IgD-negative memory B cell (primary cell): Measurements from ENCODE around the gene PCP2. TPM values are rescaled to one million over a fixed set of nuclear protein-coding genes. Genes with fewer than 3 reads are reported as not detected.

Experiments used
- H3K27ac Mint-ChIP-seq, 3 donors: one replicate each; pipeline ENCODE4 v1.8.0; 2020 to 2022; ENCODE audit warnings: mild to moderate bottlenecking in 3 of 3, mixed read lengths in 3 of 3, moderate library complexity in 1 of 3
- H3K27me3 Mint-ChIP-seq: one replicate; pipeline ENCODE4 v1.8.0; 2021; ENCODE audit warnings: mixed read lengths
- H3K36me3 Mint-ChIP-seq: one replicate; pipeline ENCODE4 v1.8.0; 2020; ENCODE audit warnings: mild to moderate bottlenecking, mixed read lengths
- H3K4me1 Mint-ChIP-seq, 3 donors: one replicate each; pipeline ENCODE4 v1.8.0; 2020 to 2022; ENCODE audit warnings: mixed read lengths in 3 of 3, mild to moderate bottlenecking in 1 of 3
- H3K4me3 Mint-ChIP-seq, 4 donors: one replicate each; pipeline ENCODE4 v1.8.0; 2020 to 2022; ENCODE audit warnings: mild to moderate bottlenecking in 4 of 4, mixed read lengths in 4 of 4, moderate library complexity in 3 of 4
- H3K9me3 Mint-ChIP-seq, 3 donors: one replicate each; pipeline ENCODE4 v1.8.0; 2020 to 2021; ENCODE audit warnings: mixed read lengths in 3 of 3, mild to moderate bottlenecking in 1 of 3
- polyA plus RNA-seq: library from polyadenylated mRNA; unstranded; fragments of 300-500 nt; fragmentation: Illumina TruSeq; gene quantifications from one replicate; pipeline ENCODE4 v1.2.3, GENCODE V29; 2021

The PCP2 gene
- polyA plus RNA-seq = not detected

DNA sequence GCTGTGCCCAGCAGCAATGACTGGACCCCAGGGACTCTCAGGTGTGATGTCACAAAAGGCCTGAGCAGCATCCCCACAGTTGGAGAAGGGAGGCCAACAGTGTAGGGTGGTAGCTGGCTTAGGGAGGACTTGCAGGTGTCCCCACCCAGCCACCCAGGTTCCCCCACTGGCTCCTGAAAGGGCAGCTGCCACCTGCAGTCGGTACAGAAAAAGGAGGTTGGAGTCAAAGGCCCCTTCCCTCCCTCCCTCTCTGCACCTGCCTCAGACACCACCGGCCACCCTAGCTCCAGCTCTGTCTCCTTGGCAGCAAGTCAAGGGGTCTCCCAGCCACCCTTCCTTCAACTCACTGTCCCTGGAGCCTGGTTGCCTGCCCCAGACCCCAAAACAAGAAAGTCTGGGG is at the start of gene PCP2:
TSS of gene PCP2 (minus strand) at position 22 of the 400 bp plus-strand sequence. CDS start 262 bp downstream, outside the sequence.
- peak within 1 kb of the TSS in 2 of 3 donors; percentile 30 to 49 for H3K27ac Mint-ChIP-seq
- peaks cover 7 to 29% (median 20%) of the 10 kb centered on the region in 3 donors for H3K4me1 Mint-ChIP-seq
- peaks cover 4% of the 10 kb centered on the region for H3K36me3 Mint-ChIP-seq
- no peaks in the 10 kb centered on the region for H3K27me3 Mint-ChIP-seq
- peak within 1 kb of the TSS in 3 of 4 donors; percentile 47 to 78 (median 58) for H3K4me3 Mint-ChIP-seq
- H3K9me3 Mint-ChIP-seq = no peaks in the 10 kb centered on the region

DNA sequence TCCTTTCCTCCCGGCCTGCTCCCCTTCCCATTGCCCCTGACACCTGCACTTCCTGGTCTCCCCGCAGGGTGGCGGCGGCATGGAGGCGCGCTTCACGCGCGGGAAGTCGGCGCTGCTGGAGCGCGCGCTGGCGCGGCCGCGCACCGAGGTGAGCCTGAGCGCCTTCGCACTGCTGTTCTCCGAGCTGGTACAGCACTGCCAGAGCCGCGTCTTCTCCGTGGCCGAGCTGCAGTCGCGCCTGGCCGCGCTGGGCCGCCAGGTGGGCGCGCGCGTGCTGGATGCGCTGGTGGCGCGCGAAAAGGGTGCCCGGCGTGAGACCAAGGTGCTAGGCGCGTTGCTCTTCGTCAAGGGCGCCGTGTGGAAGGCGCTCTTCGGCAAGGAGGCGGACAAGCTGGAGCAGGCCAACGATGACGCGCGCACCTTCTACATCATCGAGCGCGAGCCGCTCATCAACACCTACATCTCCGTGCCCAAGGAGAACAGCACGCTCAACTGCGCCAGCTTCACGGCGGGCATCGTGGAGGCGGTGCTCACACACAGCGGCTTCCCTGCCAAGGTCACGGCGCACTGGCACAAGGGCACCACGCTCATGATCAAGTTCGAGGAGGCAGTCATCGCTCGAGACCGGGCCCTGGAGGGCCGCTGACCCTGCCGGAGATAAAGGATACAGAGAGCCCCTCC is 48.8 kb upstream of the PCP2 start:
- peak overlapping the region in 3 of 4 donors; percentile 71 to 93 (median 85) for H3K4me3 Mint-ChIP-seq
- no peaks in the 10 kb centered on the region for H3K9me3 Mint-ChIP-seq
- H3K27ac Mint-ChIP-seq = no peak overlapping the region
- H3K27me3 Mint-ChIP-seq = peaks cover 7% of the 10 kb centered on the region
- peaks cover 0 to 27% (median 27%) of the 10 kb centered on the region in 3 donors for H3K4me1 Mint-ChIP-seq
- H3K36me3 Mint-ChIP-seq = peaks cover 8% of the 10 kb centered on the region

DNA sequence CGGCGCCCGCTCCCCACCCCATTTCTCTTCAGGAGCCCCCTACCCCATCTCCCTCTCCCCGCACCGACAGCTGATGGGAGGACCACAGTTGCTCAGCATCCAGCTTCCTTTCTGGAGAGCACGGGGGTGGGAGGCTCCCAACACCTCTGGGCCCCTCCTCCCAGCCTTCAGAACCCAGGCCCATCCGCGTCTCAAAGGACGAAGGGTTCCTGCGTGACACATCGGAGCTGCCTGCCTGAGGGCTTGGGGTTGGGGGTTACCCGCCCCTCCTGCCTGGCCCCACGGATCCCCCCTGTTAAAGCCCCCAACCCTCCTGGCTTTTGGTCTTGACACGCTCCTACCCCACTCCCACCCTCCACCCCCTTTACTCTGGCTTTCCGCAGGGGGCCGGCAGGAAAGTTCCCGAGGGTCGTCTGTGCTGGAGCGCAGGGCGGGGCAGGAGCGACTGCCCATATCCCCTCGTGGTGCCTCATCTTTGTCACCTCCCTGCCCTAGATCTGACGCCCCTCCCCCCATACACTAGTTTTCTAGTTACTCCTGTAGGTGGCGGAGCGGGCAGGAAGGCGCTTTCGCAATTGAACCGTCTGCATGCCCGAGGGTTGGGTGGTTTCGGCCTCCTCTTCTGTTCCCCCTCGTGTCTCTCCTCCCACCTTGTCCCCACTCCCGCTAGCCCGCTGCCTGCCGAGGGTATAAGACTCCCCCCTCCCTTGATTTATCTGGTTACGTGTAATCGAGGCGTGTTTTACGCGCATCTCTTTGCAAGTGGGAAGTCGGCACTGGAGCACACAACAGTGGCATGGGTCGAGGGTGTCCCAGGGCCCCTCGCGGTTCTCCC is 48.0 kb upstream of the PCP2 start:
- peaks cover 2 to 30% (median 29%) of the 10 kb centered on the region in 3 donors for H3K4me1 Mint-ChIP-seq
- H3K36me3 Mint-ChIP-seq = peaks cover 8% of the 10 kb centered on the region
- H3K4me3 Mint-ChIP-seq = peak overlapping the region; percentile 71 to 96 (median 89)

DNA sequence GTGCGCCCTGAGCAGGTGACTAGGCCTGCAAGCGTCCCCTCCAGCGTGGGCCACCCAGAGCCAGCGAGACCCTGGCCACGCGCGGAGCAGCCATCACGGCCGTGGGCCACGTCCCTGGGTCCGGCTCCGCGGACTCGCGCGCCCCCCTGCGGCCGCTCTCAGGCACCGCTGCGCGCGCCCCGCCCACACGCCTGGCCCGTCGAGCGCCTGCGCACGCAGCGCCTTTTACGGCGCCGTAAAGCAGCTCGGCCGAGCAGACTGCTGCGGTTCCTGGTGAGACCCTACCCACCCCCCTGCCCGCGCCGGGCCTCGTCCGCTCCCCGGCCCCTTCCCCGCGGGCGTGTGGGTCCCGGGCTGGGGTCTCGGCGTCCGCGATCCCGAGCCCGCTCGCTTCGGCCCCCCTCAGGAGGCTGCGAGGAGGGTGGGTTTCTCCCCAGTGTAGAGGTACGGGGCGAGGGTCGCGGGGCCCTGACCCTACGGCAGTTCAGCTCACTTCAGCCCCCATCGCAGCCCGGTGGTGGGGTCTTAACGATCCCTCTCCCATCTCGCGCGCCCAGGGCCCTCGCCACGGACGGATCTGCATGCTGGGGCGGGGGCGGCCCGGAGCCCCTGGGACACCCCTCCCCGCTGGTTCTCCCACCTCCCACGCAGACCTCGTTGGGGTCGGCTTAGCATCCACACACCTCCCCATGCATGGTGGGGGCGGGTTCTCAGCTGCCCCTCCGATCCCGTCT is 47.3 kb upstream of the PCP2 start, which contains the start of gene TRAPPC5:
TSS of gene TRAPPC5 (plus strand) at position 228 of the 734 bp plus-strand sequence. CDS start 1,421 bp downstream, outside the sequence.
- H3K4me1 Mint-ChIP-seq = peaks cover 8 to 35% (median 34%) of the 10 kb centered on the region in 3 donors

More for the DNA sequence above, 48.0 kb upstream of the PCP2 start:
- peak overlapping the region; percentile 81 to 88 (median 84) for H3K27ac Mint-ChIP-seq
- peaks cover 13% of the 10 kb centered on the region for H3K27me3 Mint-ChIP-seq
- no peaks in the 10 kb centered on the region for H3K9me3 Mint-ChIP-seq

DNA sequence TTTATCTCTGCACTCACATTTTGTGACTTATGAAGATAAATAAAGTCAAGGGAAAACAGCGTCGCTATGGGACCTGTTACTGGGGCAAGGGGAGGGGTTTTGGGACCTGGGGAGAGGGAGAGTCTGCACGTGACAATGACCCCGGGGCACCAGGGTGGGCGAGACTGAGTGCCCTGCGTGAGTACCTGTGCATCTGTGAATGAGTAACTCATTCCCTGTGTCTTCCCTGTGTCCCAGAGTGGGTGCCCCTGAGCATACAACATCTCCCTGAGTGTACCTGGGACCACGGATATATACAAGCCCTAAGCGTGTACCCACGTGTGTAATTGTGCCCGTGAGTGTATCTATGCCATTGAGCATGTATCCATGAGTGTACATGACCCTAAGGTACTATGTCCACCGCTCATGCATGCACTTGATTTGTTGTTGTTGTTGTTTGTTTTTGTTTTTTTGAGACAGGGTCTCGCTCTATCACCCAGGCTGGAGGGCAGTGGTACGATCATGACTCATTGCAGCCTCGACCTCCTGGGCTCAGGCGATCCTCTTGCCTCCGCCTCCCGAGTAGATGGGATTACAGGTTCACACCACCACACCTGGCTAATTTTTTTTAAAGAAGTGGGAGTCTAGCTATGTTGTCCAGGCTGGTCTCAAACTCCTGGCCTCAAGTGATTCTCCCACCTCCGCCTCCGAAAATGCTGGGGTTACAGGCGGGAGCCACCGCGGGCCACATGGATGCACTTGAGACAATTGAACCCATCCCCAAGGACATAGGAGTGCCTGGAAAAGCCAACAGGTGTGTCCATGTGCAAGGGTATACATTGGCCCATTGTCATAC is 46.5 kb upstream of the PCP2 start:
- H3K4me3 Mint-ChIP-seq = peak overlapping the region; percentile 37 to 86 (median 79)
- peaks cover 6% of the 10 kb centered on the region for H3K36me3 Mint-ChIP-seq
- H3K9me3 Mint-ChIP-seq = no peaks in the 10 kb centered on the region
- H3K4me1 Mint-ChIP-seq = peaks cover 9 to 32% (median 30%) of the 10 kb centered on the region in 3 donors
- H3K27me3 Mint-ChIP-seq = peaks cover 22% of the 10 kb centered on the region
- peak overlapping the region; percentile 65 to 94 (median 84) for H3K27ac Mint-ChIP-seq

More for the DNA sequence above, 47.3 kb upstream of the PCP2 start, which contains the start of gene TRAPPC5:
- peak within 1 kb of the TSS; percentile 71 to 96 (median 89) for H3K4me3 Mint-ChIP-seq
- no peaks in the 10 kb centered on the region for H3K9me3 Mint-ChIP-seq
- H3K27me3 Mint-ChIP-seq = peaks cover 20% of the 10 kb centered on the region
- H3K27ac Mint-ChIP-seq = peak within 1 kb of the TSS; percentile 81 to 94 (median 84)
- H3K36me3 Mint-ChIP-seq = peaks cover 8% of the 10 kb centered on the region

DNA sequence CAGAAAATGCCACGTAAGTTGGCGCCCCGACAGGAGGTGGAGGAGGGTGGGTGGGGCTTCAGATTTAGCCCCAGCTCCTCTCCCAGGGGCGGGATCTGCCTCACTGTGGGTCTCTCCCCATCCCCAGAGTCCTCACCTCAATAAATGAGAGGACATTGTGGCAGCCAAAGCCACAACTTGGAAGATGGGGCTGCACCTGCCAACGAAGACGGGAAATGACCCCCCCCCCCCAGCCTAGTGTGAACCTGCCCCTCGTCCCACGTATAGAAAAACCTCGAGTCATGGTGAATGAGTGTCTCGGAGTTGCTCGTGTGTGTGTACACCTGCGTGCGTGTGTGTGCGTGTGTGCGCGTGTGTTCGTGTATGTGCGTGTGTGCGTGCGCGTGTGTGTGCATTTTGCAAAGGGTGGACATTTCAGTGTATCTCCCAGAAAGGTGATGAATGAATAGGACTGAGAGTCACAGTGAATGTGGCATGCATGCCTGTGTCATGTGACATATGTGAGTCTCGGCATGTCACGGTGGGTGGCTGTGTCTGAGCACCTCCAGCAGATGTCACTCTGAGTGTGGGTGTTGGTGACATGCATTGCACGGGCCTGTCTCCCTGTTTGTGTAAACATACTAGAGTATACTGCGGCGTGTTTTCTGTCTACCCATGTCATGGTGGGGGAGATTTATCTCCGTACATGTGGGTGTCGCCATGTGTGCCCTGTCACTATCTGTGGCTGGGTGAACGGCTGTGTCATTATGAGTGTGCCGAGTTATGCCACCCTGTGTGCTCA is 45.6 kb upstream of the PCP2 start:
- H3K4me1 Mint-ChIP-seq = peaks cover 13 to 32% (median 32%) of the 10 kb centered on the region in 3 donors
- H3K4me3 Mint-ChIP-seq = peak overlapping the region; percentile 37 to 86 (median 79)
- peaks cover 0 to 2% (median 0%) of the 10 kb centered on the region in 3 donors for H3K9me3 Mint-ChIP-seq
- peaks cover 22% of the 10 kb centered on the region for H3K27me3 Mint-ChIP-seq
- H3K27ac Mint-ChIP-seq = peak overlapping the region; percentile 65 to 94 (median 84)
- peaks cover 6% of the 10 kb centered on the region for H3K36me3 Mint-ChIP-seq

DNA sequence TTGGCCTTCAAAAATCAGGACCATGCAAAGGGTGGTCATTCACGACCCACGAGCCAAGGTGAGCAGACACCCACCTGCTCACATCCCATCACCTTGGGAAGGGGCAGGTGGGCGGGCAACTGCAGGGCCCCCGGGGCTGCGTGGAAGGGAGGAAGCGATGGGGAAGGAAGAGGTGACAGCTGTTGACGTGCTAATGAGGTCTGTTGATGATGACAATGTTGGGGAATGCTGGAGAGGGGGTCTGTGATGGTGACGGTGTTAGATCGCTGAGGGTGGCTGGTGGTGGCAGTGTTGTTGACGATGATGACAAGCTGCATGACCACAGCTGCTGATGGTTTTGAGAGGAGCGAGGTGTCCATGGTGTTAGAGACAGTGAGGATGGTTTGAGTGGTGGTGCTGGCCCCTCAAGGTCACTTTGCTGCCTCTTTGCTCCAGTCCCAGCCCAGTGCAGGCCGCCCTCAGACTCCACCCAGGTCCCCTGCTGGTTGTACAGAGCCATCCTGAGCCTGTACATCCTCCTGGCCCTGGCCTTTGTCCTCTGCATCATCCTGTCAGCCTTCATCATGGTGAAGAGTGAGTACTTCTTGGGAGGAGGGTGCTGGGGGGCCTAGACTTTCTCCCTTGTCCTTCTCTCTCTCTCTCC is 44.3 kb upstream of the PCP2 start:
- Mint-ChIP-seq H3K36me3 (peaks cover 6% of the 10 kb centered on the region), H3K4me3 (peak overlapping the region in 3 of 4 donors; percentile 31 to 82 (median 52)), H3K27me3 (peaks cover 25% of the 10 kb centered on the region), H3K4me1 (peaks cover 15 to 32% (median 32%) of the 10 kb centered on the region in 3 donors), H3K9me3 (peaks cover 0 to 2% (median 0%) of the 10 kb centered on the region in 3 donors), H3K27ac (peak overlapping the region in 1 of 3 donors; percentile 22)

DNA sequence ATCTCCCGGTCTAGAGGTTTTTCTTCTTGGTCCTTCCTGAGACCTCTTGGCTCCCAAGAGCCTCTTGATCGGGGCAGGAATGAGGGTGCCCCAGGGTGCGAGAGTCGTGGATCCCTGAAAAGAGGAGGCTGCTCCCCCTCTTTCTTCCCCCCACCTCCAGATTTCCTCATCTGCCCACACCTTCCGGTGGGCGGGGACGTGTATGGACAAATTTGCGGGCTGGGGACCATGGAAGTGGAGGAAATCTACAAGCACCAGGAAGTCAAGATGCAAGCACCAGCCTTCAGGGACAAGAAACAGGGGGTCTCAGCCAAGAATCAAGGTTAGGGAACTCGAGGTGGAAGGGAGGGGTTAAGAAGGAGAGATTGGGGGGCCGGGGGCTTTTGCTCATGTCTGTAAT is 43.3 kb upstream of the PCP2 start, which contains the start of gene MCEMP1:
TSS of gene MCEMP1 (plus strand) at position 237 of the 400 bp plus-strand sequence. CDS start at position 268, 31 bp downstream.
- H3K36me3 Mint-ChIP-seq = peaks cover 3% of the 10 kb centered on the region
- peaks cover 15 to 32% (median 31%) of the 10 kb centered on the region in 3 donors for H3K4me1 Mint-ChIP-seq
- peak within 1 kb of the TSS; percentile 22 to 88 (median 67) for H3K4me3 Mint-ChIP-seq
- peaks cover 0 to 3% (median 0%) of the 10 kb centered on the region in 3 donors for H3K9me3 Mint-ChIP-seq
- peak within 1 kb of the TSS in 2 of 3 donors; percentile 69 to 88 for H3K27ac Mint-ChIP-seq
- H3K27me3 Mint-ChIP-seq = peaks cover 32% of the 10 kb centered on the region

DNA sequence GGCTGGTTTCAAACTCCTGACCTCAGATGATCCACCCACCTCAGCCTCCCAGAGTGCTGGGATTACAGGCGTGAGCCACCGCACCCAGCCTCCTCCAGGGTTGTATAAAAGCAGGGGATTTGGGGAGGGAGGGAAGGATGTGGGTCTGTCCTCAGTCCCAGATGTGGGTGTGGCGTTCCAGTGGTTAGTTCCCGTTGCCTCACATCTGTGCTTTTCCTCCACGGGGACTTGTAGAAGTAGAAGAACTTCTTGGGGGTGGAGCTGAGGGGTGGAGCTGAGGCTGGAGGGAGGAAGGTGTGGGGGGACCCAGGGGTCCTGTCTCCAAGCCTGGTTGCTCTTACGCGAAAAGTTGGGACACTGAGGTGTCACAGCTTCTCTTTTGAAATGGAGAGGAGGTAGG is 42.9 kb upstream of the PCP2 start:
- H3K4me3 Mint-ChIP-seq = peak overlapping the region; percentile 22 to 88 (median 56)
- peaks cover 37% of the 10 kb centered on the region for H3K27me3 Mint-ChIP-seq
- peak overlapping the region in 2 of 3 donors; percentile 69 to 88 for H3K27ac Mint-ChIP-seq
- H3K36me3 Mint-ChIP-seq = no peaks in the 10 kb centered on the region
- peaks cover 0 to 4% (median 0%) of the 10 kb centered on the region in 3 donors for H3K9me3 Mint-ChIP-seq
- peaks cover 15 to 29% (median 27%) of the 10 kb centered on the region in 3 donors for H3K4me1 Mint-ChIP-seq

DNA sequence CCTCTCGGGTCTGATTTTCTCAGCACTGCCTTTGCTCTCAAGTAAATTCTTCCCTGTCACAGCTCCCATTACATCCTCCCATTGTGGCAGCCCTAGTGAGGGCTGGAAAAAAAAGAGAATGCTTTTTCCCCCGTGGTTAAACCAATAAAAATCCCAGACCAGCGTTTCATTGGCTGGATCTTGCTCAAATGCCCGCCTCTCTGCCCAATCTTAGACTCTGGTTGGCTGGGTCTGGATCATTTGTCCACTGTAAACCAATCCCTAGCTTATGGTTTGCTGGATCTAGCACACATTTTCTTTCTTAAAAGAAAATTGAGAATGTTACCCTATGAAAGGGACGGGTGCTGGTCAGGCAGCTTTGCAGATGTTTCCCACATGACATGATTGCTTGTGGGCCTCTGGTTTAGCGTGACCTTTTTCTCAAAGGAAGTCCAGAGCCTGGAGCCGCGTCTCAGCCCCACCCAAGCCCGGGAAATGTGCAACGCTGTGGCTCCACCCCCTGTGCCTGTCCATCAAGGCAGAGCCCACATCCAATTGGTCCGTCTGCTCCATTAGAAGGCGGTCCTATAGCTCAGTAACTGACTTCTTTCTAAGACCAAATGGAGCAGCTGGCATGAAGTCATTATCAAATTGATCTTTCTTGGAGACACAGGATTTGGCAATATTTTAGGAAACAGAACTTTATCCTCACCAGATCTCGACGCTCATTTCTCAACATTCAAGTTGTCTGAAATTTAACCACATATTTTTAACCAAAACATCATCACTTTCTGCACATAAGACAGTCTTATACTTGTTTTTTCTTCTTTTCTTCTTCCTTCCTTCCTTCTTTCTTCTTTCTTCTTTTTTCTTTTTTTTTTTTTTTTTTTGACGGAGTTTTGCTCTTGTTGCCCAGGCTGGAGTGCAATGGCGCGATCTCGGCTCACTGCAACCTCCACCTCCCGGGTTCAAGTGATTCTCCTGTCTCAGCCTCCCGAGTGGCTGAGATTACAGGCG is 40.8 kb upstream of the PCP2 start:
- H3K4me3 Mint-ChIP-seq = no peak overlapping the region

DNA sequence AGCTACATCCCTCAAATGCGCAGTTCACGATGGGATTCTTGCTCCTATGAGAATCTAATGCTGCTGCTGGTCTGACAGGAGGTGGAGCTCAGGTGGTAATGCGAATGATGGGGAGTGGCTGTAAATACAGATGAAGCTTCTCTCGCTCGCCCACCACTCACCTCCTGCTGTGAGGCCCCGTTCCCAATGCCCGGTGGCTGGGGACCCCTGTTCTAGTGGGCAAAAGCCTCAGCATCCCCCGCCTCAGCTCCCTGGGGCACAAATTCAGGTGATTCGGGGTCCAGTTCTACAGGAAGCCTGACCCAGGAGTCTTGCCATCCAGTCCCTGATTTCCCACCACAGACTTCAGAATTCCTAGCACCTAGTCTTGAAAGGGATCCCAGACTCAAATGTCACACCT is 39.0 kb upstream of the PCP2 start:
- Mint-ChIP-seq H3K36me3 (no peaks in the 10 kb centered on the region), H3K9me3 (peaks cover 0 to 4% (median 0%) of the 10 kb centered on the region in 3 donors), H3K27ac (no peak overlapping the region), H3K4me3 (no peak overlapping the region), H3K4me1 (peaks cover 15 to 20% (median 20%) of the 10 kb centered on the region in 3 donors), H3K27me3 (peaks cover 44% of the 10 kb centered on the region)

More for the DNA sequence above, 40.8 kb upstream of the PCP2 start:
- Mint-ChIP-seq H3K4me1 (peaks cover 15 to 26% (median 25%) of the 10 kb centered on the region in 3 donors), H3K27me3 (peaks cover 50% of the 10 kb centered on the region), H3K27ac (no peak overlapping the region), H3K36me3 (no peaks in the 10 kb centered on the region), H3K9me3 (peaks cover 0 to 4% (median 0%) of the 10 kb centered on the region in 3 donors)
